Stomach (tissue), 4 donors: ENCODE measurements around the gene C16orf90.

Experiments
- POLR2AphosphoS5 ChIP-seq, 3 donors: sonication (generic); formaldehyde crosslinking; IDR thresholded peaks; one replicate each; pipeline ENCODE4 v1.6.1; 2016; ENCODE audit warnings: antibody characterized with exemption in 3 of 3
- TF ChIP-seq, protein P1 (sequence below), 7 experiments: fragments of 450-650 bp in 4 of 7; fragments of 200-600 bp in 3 of 7; sonication (generic) in 3 of 7; IDR thresholded peaks; one replicate each; pipeline ENCODE4 v1.5.1; 2016 to 2019; ENCODE audit warnings: antibody characterized with exemption in 7 of 7, control low read depth in 2 of 7, mild to moderate bottlenecking in 1 of 7

DNA sequence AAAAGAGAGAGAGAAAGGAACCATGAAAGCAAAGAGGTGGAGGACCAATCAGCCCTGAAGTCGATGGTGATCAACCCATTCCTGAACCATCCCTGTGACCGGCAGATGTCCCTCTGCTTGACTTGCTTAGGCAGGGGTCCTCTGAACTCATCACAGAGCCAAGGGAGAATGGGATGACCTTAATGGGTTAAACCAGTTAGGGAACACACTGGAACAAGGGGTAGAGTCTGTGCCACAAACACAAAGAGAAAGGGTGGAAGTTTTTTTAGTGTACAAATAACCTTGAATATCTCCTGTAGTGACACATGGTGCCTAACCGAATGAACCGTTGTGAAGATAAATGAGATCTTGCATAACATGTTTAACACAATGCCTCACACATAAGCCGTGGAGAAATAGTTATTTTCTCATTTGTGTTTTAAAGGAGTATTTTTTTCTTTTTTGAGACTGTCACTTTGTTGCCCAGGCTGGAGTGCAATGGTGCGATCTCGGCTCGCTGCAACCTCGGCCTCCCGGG lies 40.6 kb downstream of the C16orf90 start:
- no peak for TF ChIP-seq POLR2AphosphoS5 (IDR thresholded peaks at IDR 0.05)
- TF ChIP-seq, protein P1, sequence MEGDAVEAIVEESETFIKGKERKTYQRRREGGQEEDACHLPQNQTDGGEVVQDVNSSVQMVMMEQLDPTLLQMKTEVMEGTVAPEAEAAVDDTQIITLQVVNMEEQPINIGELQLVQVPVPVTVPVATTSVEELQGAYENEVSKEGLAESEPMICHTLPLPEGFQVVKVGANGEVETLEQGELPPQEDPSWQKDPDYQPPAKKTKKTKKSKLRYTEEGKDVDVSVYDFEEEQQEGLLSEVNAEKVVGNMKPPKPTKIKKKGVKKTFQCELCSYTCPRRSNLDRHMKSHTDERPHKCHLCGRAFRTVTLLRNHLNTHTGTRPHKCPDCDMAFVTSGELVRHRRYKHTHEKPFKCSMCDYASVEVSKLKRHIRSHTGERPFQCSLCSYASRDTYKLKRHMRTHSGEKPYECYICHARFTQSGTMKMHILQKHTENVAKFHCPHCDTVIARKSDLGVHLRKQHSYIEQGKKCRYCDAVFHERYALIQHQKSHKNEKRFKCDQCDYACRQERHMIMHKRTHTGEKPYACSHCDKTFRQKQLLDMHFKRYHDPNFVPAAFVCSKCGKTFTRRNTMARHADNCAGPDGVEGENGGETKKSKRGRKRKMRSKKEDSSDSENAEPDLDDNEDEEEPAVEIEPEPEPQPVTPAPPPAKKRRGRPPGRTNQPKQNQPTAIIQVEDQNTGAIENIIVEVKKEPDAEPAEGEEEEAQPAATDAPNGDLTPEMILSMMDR (IDR thresholded peaks at IDR 0.05): no peak
